Measurements from ENCODE around the gene KRTCAP3. TPM values are rescaled to one million over a fixed set of nuclear protein-coding genes. Genes with fewer than 3 reads are reported as not detected.
"Not testable (repeated sequence)": the region's sequence is repeated elsewhere in the genome, so short reads cannot be mapped to it uniquely, and the experiment has no call there.

KRTCAP3 gene
- total RNA-seq, 1 donor from 2014 or later: not detected

GRCh38 chr2:27416151-27416550 lies 26.0 kb upstream of the KRTCAP3 start:
- H3K36me3 ChIP-seq (ENCODE audit: control insufficient read depth in 3 of 3, insufficient read depth in 3 of 3, low read length in 3 of 3): no peaks in the 10 kb centered on the region
- no peak overlapping the region for H3K27ac ChIP-seq (ENCODE audit: low read depth, low read length)
- H3K4me3 ChIP-seq (ENCODE audit: low read length in 3 of 3): no peak overlapping the region
- no peaks in the 10 kb centered on the region for H3K9me3 ChIP-seq (ENCODE audit: control insufficient read depth in 3 of 3, low read length in 3 of 3)
- no peaks in the 10 kb centered on the region for H3K27me3 ChIP-seq (ENCODE audit: control insufficient read depth in 3 of 3, insufficient read depth in 3 of 3, low read length in 3 of 3)
- H3K4me1 ChIP-seq (ENCODE audit: control insufficient read depth in 3 of 3, insufficient read depth in 3 of 3, low read length in 3 of 3): no peaks in the 10 kb centered on the region
- H3K9ac ChIP-seq (ENCODE audit: low read depth in 1 of 3, low read length in 3 of 3): no peak overlapping the region

- no peaks in the 10 kb centered on the region for H3K27me3 ChIP-seq (ENCODE audit: control insufficient read depth in 3 of 3, insufficient read depth in 3 of 3, low read length in 3 of 3)
- H3K4me3 ChIP-seq (ENCODE audit: low read length in 3 of 3): no peak overlapping the region
- H3K9ac ChIP-seq (ENCODE audit: low read depth in 1 of 3, low read length in 3 of 3): no peak overlapping the region
- H3K9me3 ChIP-seq (ENCODE audit: control insufficient read depth in 3 of 3, low read length in 3 of 3): no peaks in the 10 kb centered on the region
- H3K36me3 ChIP-seq (ENCODE audit: control insufficient read depth in 3 of 3, insufficient read depth in 3 of 3, low read length in 3 of 3): no peaks in the 10 kb centered on the region
- H3K4me1 ChIP-seq (ENCODE audit: control insufficient read depth in 3 of 3, insufficient read depth in 3 of 3, low read length in 3 of 3): no peaks in the 10 kb centered on the region
- H3K27ac ChIP-seq (ENCODE audit: low read depth, low read length): no peak overlapping the region
These were observed 21.2 kb upstream of the KRTCAP3 start for GRCh38 chr2:27420996-27421395.

- no peak overlapping the region for H3K4me3 ChIP-seq (ENCODE audit: low read length in 3 of 3)
- no peaks in the 10 kb centered on the region for H3K27me3 ChIP-seq (ENCODE audit: control insufficient read depth in 3 of 3, insufficient read depth in 3 of 3, low read length in 3 of 3)
- H3K4me1 ChIP-seq (ENCODE audit: control insufficient read depth in 3 of 3, insufficient read depth in 3 of 3, low read length in 3 of 3): no peaks in the 10 kb centered on the region
- H3K36me3 ChIP-seq (ENCODE audit: control insufficient read depth in 3 of 3, insufficient read depth in 3 of 3, low read length in 3 of 3): no peaks in the 10 kb centered on the region
- H3K9ac ChIP-seq (ENCODE audit: low read depth in 1 of 3, low read length in 3 of 3): no peak overlapping the region
- H3K27ac ChIP-seq (ENCODE audit: low read depth, low read length): no peak overlapping the region
- no peaks in the 10 kb centered on the region for H3K9me3 ChIP-seq (ENCODE audit: control insufficient read depth in 3 of 3, low read length in 3 of 3)
These were observed 20.4 kb upstream of the KRTCAP3 start for GRCh38 chr2:27421660-27422250.

GRCh38 chr2:27422958-27423357 lies 19.2 kb upstream of the KRTCAP3 start:
- no peak overlapping the region for H3K27ac ChIP-seq (ENCODE audit: low read depth, low read length)
- no peaks in the 10 kb centered on the region for H3K36me3 ChIP-seq (ENCODE audit: control insufficient read depth in 3 of 3, insufficient read depth in 3 of 3, low read length in 3 of 3)
- H3K9ac ChIP-seq (ENCODE audit: low read depth in 1 of 3, low read length in 3 of 3): no peak overlapping the region
- no peaks in the 10 kb centered on the region for H3K9me3 ChIP-seq (ENCODE audit: control insufficient read depth in 3 of 3, low read length in 3 of 3)
- H3K4me3 ChIP-seq (ENCODE audit: low read length in 3 of 3): no peak overlapping the region
- H3K27me3 ChIP-seq (ENCODE audit: control insufficient read depth in 3 of 3, insufficient read depth in 3 of 3, low read length in 3 of 3): no peaks in the 10 kb centered on the region
- peaks cover 0 to 4% (median 2%) of the 10 kb centered on the region in 3 donors for H3K4me1 ChIP-seq (ENCODE audit: control insufficient read depth in 3 of 3, insufficient read depth in 3 of 3, low read length in 3 of 3)

- H3K4me3 ChIP-seq (ENCODE audit: low read length in 3 of 3); H3K27me3 ChIP-seq (ENCODE audit: control insufficient read depth in 3 of 3, insufficient read depth in 3 of 3, low read length in 3 of 3); H3K9ac ChIP-seq (ENCODE audit: low read depth in 1 of 3, low read length in 3 of 3); H3K27ac ChIP-seq (ENCODE audit: low read depth, low read length); H3K9me3 ChIP-seq (ENCODE audit: control insufficient read depth in 3 of 3, low read length in 3 of 3); H3K36me3 ChIP-seq (ENCODE audit: control insufficient read depth in 3 of 3, insufficient read depth in 3 of 3, low read length in 3 of 3): not testable (repeated sequence)
- H3K4me1 ChIP-seq (ENCODE audit: control insufficient read depth in 3 of 3, insufficient read depth in 3 of 3, low read length in 3 of 3): peaks cover 6 to 12% (median 10%) of the 10 kb centered on the region in 3 donors
These were observed 17.1 kb upstream of the KRTCAP3 start for GRCh38 chr2:27425039-27425438.

GRCh38 chr2:27427863-27428212 lies 14.3 kb upstream of the KRTCAP3 start:
- Histone ChIP-seq H3K4me1 (ENCODE audit: control insufficient read depth in 3 of 3, insufficient read depth in 3 of 3, low read length in 3 of 3) (peaks cover 19 to 33% (median 26%) of the 10 kb centered on the region in 3 donors), H3K27ac (ENCODE audit: low read depth, low read length) (peak overlapping the region; percentile 96)

GRCh38 chr2:27428213-27428977 lies 13.8 kb upstream of the KRTCAP3 start, which contains the start of gene NRBP1:
NRBP1 (plus strand) TSS chr2:27428631; CDS start chr2:27433274, 4,643 bp downstream.
- peak within 1 kb of the TSS; percentile 96 for H3K27ac ChIP-seq (ENCODE audit: low read depth, low read length)
- H3K36me3 ChIP-seq (ENCODE audit: control insufficient read depth in 3 of 3, insufficient read depth in 3 of 3, low read length in 3 of 3): peaks cover 3 to 4% (median 3%) of the 10 kb centered on the region in 3 donors
- no peaks in the 10 kb centered on the region for H3K9me3 ChIP-seq (ENCODE audit: control insufficient read depth in 3 of 3, low read length in 3 of 3)
- H3K9ac ChIP-seq (ENCODE audit: low read depth in 1 of 3, low read length in 3 of 3): peak within 1 kb of the TSS; percentile 95 to 97 (median 96)
- H3K4me3 ChIP-seq (ENCODE audit: low read length in 3 of 3): peak within 1 kb of the TSS; percentile 90 to 93 (median 91)
- peaks cover 19 to 38% (median 28%) of the 10 kb centered on the region in 3 donors for H3K4me1 ChIP-seq (ENCODE audit: control insufficient read depth in 3 of 3, insufficient read depth in 3 of 3, low read length in 3 of 3)
- H3K27me3 ChIP-seq (ENCODE audit: control insufficient read depth in 3 of 3, insufficient read depth in 3 of 3, low read length in 3 of 3): no peaks in the 10 kb centered on the region

More at GRCh38 chr2:27427863-27428212, 14.3 kb upstream of the KRTCAP3 start:
- no peaks in the 10 kb centered on the region for H3K36me3 ChIP-seq (ENCODE audit: control insufficient read depth in 3 of 3, insufficient read depth in 3 of 3, low read length in 3 of 3)
- H3K9ac ChIP-seq (ENCODE audit: low read depth in 1 of 3, low read length in 3 of 3): peak overlapping the region; percentile 95 to 97 (median 96)
- H3K27me3 ChIP-seq (ENCODE audit: control insufficient read depth in 3 of 3, insufficient read depth in 3 of 3, low read length in 3 of 3): no peaks in the 10 kb centered on the region
- peak overlapping the region; percentile 86 to 93 (median 90) for H3K4me3 ChIP-seq (ENCODE audit: low read length in 3 of 3)
- no peaks in the 10 kb centered on the region for H3K9me3 ChIP-seq (ENCODE audit: control insufficient read depth in 3 of 3, low read length in 3 of 3)

GRCh38 chr2:27428978-27429541 lies 13.1 kb upstream of the KRTCAP3 start:
- Histone ChIP-seq H3K4me3 (ENCODE audit: low read length in 3 of 3) (peak overlapping the region; percentile 90 to 93 (median 91)), H3K27ac (ENCODE audit: low read depth, low read length) (peak overlapping the region; percentile 96), H3K36me3 (ENCODE audit: control insufficient read depth in 3 of 3, insufficient read depth in 3 of 3, low read length in 3 of 3) (peaks cover 10 to 11% (median 10%) of the 10 kb centered on the region in 3 donors), H3K9ac (ENCODE audit: low read depth in 1 of 3, low read length in 3 of 3) (peak overlapping the region; percentile 95 to 97 (median 96)), H3K27me3 (ENCODE audit: control insufficient read depth in 3 of 3, insufficient read depth in 3 of 3, low read length in 3 of 3) (no peaks in the 10 kb centered on the region), H3K4me1 (ENCODE audit: control insufficient read depth in 3 of 3, insufficient read depth in 3 of 3, low read length in 3 of 3) (peaks cover 19 to 38% (median 28%) of the 10 kb centered on the region in 3 donors), H3K9me3 (ENCODE audit: control insufficient read depth in 3 of 3, low read length in 3 of 3) (no peaks in the 10 kb centered on the region)

GRCh38 chr2:27431395-27431794 lies 10.8 kb upstream of the KRTCAP3 start:
- Histone ChIP-seq H3K27ac (ENCODE audit: low read depth, low read length) (no peak overlapping the region), H3K27me3 (ENCODE audit: control insufficient read depth in 3 of 3, insufficient read depth in 3 of 3, low read length in 3 of 3) (no peaks in the 10 kb centered on the region), H3K4me1 (ENCODE audit: control insufficient read depth in 3 of 3, insufficient read depth in 3 of 3, low read length in 3 of 3) (peaks cover 19 to 38% (median 28%) of the 10 kb centered on the region in 3 donors), H3K9me3 (ENCODE audit: control insufficient read depth in 3 of 3, low read length in 3 of 3) (no peaks in the 10 kb centered on the region), H3K36me3 (ENCODE audit: control insufficient read depth in 3 of 3, insufficient read depth in 3 of 3, low read length in 3 of 3) (peaks cover 32 to 34% (median 33%) of the 10 kb centered on the region in 3 donors), H3K9ac (ENCODE audit: low read depth in 1 of 3, low read length in 3 of 3) (no peak overlapping the region), H3K4me3 (ENCODE audit: low read length in 3 of 3) (no peak overlapping the region)

GRCh38 chr2:27435628-27436027 lies 6.6 kb upstream of the KRTCAP3 start:
- H3K27me3 ChIP-seq (ENCODE audit: control insufficient read depth in 3 of 3, insufficient read depth in 3 of 3, low read length in 3 of 3): no peaks in the 10 kb centered on the region
- H3K36me3 ChIP-seq (ENCODE audit: control insufficient read depth in 3 of 3, insufficient read depth in 3 of 3, low read length in 3 of 3): peaks cover 60 to 69% (median 67%) of the 10 kb centered on the region in 3 donors
- no peak overlapping the region for H3K4me3 ChIP-seq (ENCODE audit: low read length in 3 of 3)
- H3K27ac ChIP-seq (ENCODE audit: low read depth, low read length): no peak overlapping the region
- peaks cover 7 to 21% (median 13%) of the 10 kb centered on the region in 3 donors for H3K4me1 ChIP-seq (ENCODE audit: control insufficient read depth in 3 of 3, insufficient read depth in 3 of 3, low read length in 3 of 3)
- H3K9me3 ChIP-seq (ENCODE audit: control insufficient read depth in 3 of 3, low read length in 3 of 3): no peaks in the 10 kb centered on the region
- no peak overlapping the region for H3K9ac ChIP-seq (ENCODE audit: low read depth in 1 of 3, low read length in 3 of 3)

All from skeletal muscle tissue (tissue), 4 donors.